GM15510 (cell line): ENCODE data around the gene CCP110.

Experiments used
- POLR2A ChIP-seq: IDR thresholded peaks from 3 replicates; pipeline ENCODE4 v1.6.1; 2011; ENCODE audit warnings: borderline replicate concordance; ENCODE audit not compliant: insufficient read length; ENCODE audit errors: extremely low read depth

Gene CCP110

GRCh38 chr16:19559242-19559910, 35.6 kb downstream of the CCP110 start:
- TF ChIP-seq POLR2A: no peak

- no peak for TF ChIP-seq POLR2A
Measured at GRCh38 chr16:19560078-19560477, 36.3 kb downstream of the CCP110 start.

DNA sequence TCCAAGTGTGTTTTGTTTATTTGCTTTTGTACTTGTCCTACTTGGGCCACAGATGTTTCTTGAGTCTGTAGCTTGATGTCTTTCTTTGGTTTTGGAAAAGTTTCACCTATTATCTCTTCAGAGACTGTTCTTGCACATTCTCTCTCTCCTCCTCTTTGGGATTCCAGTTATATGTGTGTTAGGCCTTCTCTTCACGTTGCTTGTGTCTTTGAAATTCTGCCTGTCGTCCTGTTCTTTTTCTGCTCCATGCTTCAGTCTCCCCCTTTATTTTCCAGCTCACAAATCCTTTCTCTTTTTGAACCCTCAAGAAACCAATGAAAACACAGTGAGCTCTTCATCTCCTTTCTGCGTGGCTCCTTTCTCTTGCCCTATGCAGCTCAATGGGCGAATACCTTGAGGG, 39.6 kb downstream of the CCP110 start:
- no peak for TF ChIP-seq POLR2A

- no peak for TF ChIP-seq POLR2A
Measured at GRCh38 chr16:19566362-19566761, 42.6 kb downstream of the CCP110 start.

DNA sequence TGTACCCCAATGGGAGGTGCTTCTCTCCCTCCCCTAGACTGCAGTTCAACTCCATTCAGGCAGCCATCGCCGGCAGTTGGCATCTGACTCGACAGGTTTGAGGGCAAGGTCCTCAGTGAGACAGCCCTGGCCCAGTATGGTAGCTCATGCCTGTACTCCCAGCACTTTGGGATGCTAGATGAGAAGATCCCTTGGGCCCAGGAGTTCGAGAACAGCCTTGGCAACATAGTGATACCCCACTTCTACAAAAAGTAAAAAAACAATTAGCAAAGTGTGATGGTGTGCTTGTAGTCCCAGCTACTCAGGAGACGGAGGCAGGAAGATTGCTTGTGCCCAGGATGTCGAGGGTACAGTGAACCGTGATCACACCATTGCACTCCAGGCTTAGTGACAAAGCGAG, 43.8 kb downstream of the CCP110 start:
- no peak for TF ChIP-seq POLR2A

DNA sequence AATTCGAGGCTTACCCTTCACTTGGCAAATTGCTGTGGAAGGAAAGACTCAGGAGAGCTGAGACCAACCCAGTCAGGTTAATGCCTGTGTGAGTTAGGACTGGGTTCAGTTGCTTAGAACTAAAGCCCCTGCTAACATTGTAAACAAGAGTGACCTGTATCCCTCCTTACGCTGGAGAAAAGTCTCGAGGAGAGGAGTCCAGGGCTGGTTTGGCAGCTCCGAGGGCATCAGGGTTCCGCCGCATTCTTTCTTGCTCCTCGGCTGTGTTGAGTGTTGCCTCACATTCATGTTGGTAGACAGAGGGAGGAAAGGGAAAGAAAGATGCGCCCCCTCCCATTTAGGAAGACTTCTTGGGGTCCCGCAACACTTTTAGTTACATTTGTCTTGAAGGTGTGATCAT, 50.3 kb downstream of the CCP110 start:
- TF ChIP-seq POLR2A: no peak

- no peak for TF ChIP-seq POLR2A
Measured at GRCh38 chr16:19574615-19575014, 50.9 kb downstream of the CCP110 start.

DNA sequence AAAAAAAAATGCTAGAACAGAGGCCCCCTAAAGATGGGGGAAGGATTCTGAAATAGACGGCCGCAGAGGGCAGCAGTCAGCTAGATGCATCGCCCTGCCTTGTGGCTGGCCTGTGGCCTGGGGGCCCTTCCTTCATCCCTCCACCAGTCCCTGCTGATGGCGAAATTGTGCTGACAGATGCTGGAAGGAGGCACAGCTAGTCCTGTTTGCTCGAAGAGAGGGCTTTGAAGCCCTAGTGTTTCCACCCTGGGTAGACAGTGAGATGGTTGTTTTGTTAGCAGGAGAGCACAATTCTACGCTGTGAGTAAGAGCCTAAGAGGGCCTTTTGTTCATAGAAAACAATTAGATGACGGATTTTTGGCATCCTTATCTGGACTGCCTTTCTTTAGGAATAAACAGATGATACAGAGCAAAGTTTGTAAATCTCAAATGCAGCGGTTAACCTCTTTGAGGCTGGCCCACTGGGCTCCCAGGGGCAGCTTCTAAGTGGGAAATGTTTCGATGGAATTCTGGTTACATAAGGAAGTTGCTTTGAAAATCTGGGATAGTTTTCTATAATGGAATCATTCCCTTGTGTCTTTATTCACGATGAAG, 54.7 kb downstream of the CCP110 start:
- no peak for TF ChIP-seq POLR2A

DNA sequence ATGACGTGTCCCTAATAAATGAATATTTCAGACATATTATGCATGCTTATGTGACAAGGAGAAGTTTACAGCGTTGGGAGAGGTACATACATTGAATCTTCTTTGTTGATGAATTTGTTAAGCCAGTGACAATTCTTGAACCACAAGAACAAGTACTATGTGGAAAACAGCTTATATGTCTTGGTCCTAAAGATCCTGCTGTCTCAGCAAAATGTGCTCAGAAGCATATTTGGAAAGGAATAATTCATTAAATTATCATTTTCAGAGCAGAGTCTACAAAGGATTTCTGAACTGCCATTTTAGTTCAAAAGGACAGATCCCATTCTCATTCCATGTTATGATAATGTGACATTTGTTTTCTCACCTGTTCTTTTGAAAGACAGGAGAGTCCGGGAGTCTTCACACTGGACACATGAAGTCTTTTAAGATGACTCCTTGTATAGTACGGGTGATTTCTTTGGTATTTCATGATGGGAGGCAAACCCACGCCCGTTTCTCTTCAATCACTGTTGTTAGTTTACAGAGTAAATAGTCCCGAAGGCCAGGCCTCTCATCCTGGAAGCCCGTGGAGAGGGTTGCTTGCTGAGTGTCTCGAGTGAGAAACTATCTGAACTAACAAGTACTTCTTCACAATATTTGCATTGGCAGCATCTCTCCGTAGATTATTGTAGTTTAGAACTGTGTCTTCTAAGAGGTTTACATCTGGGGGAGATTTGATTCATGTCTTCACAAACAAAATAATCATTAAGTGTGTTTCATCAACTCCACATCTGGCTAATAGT, 58.5 kb downstream of the CCP110 start:
- no peak for TF ChIP-seq POLR2A

GRCh38 chr16:19583665-19584300, 60.0 kb downstream of the CCP110 start:
- no peak for TF ChIP-seq POLR2A

GRCh38 chr16:19588661-19589060, 64.9 kb downstream of the CCP110 start:
- TF ChIP-seq POLR2A: no peak

DNA sequence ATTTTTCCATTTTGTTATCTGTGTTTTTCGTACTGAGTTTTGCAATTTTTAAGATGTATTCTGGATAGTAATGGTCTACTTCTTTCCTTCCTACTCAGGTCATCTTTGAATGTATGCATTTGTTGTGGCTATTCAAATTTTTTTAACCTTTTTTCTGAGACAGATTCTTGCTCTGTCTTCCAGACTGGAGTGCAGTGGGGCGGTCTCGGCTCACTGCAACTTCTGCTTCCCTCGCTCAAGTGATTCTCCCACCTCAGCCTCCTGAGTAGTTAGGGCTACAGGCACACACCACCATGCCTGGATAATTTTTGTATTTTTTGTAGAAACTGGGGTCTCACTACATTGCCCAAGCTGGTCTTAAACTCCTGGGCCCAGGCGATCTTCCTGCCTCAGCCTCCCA, 65.4 kb downstream of the CCP110 start:
- TF ChIP-seq POLR2A: no peak

DNA sequence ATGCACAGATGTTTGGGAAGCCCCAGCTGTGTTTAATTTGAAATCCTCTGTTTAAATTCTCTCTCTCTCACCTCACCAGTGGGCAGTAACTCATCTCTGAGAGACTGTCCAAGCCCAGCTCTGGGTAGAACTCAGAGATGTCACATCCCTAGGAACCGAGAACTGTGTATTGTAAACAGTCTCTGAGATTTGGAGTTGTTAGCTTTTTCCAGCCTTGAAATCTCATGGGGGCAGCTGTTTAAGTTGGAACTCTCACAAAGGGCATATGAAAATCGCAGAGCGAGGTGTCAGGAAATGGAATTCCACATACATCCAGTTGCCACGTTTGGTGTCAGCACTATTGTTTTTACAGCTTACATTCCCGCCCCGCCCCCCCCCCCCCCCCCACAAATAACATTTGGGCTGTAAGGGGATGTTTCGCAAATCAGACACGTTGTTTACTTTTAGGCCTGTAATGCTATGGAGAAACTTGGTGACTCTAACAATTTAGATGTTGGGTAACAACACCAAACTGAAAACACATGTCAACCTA, 66.1 kb downstream of the CCP110 start:
- no peak for TF ChIP-seq POLR2A

DNA sequence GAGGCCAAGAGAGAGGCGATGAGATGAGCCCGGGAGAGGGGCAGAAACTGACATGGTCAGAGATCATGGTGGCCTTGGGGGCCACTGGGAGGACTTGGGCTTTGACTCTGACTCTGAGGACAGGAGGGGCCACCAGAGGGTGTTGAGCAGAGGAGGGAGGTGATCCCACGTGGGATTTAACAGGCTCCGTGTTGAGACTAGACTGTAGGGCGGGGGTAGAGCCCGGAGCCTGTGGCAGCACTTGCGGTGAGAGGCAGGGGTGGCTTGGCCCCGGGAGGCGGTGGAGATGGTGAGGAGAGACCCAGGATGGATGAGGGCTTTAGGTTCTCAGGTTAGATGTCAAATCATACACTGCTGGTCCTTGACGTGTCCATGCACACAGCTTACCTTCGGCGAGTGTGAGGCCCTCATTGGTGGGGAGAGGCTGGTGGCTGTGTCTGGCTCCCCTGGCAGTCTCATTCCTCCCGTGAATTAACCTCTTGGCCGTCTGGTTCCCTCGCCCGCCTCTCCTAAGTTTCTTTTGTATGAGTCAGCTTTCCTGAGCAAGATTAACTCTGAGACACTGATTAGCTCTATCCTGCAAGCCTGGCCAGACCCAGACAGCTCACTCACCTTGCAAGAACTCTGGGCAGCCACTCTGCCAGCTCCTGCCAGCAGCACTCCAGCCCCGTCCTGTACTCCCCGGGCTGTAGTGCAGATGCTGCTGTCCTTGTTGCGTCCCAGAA, 71.5 kb downstream of the CCP110 start:
- no peak for TF ChIP-seq POLR2A

GRCh38 chr16:19598805-19599510, 75.2 kb downstream of the CCP110 start:
- TF ChIP-seq POLR2A: no peak
